Measurements from ENCODE around the gene TIGD3. TPM values are rescaled to one million over a fixed set of nuclear protein-coding genes. Genes with fewer than 3 reads are reported as not detected.

The TIGD3 gene
- total and polyA plus RNA-seq, 2 donors (not counting 3 experiments of a cell fraction or from before 2014, with no cell fraction given), result 0.18 to 0.27 TPM

- Histone ChIP-seq H3K27ac (ENCODE audit: insufficient read depth, low read depth, low read length) (peak overlapping the region; percentile 9), H3K79me2 (ENCODE audit: control insufficient read depth, insufficient read depth, low read length) (peaks cover 69% of the 10 kb centered on the region)
- BruUV-seq (replicated peaks), result no TSS peak
Measured at GRCh38 chr11:65388731-65389130, 34.2 kb downstream of the TIGD3 start.

More at GRCh38 chr11:65388731-65389130, 34.2 kb downstream of the TIGD3 start:
- TF ChIP-seq JUN (IDR thresholded peaks at IDR 0.05; ENCODE audit: borderline replicate concordance, insufficient read depth, insufficient read length, low read depth) (no peak), POLR2AphosphoS5 (IDR thresholded peaks at IDR 0.05; ENCODE audit: insufficient read depth, low read depth, low read length) (no peak), CTCF (IDR thresholded peaks at IDR 0.05; ENCODE audit: extremely low read depth in 1 of 2, insufficient read depth in 1 of 2, low read depth in 1 of 2, low read length in 2 of 2) (no peak), FOS (IDR thresholded peaks at IDR 0.05; ENCODE audit: borderline replicate concordance, insufficient read depth, low read length) (no peak), EZH2 (IDR thresholded peaks at IDR 0.05; ENCODE audit: borderline replicate concordance, low read depth, low read length, severe bottlenecking) (no peak), GATA2 (IDR thresholded peaks at IDR 0.05; ENCODE audit: insufficient read depth, insufficient read length, low read depth, low read length) (no peak)
- dilution Hi-C loops (cut with MboI; ENCODE audit: extremely low pct_ligation_motif_present, low sequenced_read_pairs) (no loop called here), intact Hi-C loops (cut with micrococcal nuclease) (no loop called here)
- FAIRE-seq, result no peak
- Histone ChIP-seq H3K4me1 (ENCODE audit: control insufficient read depth, extremely low read depth, insufficient read depth, low read length) (peaks cover 61% of the 10 kb centered on the region), H3K4me3 (replicated peaks in 1 of 3; ENCODE audit: insufficient read depth in 1 of 3, low read depth in 1 of 3, low read length in 3 of 3) (no peak overlapping the region), H3K9ac (replicated peaks; ENCODE audit: extremely low read depth, insufficient read depth, low read length) (no peak overlapping the region), H3K4me2 (ENCODE audit: insufficient read depth, low read length) (no peak overlapping the region), H4K20me1 (replicated peaks; ENCODE audit: control insufficient read depth, extremely low read depth, insufficient read depth, low read length) (no peaks in the 10 kb centered on the region), H3K9me1 (replicated peaks; ENCODE audit: control insufficient read depth, extremely low read depth, insufficient read depth, low read length) (no peaks in the 10 kb centered on the region), H3K36me3 (ENCODE audit: control insufficient read depth in 2 of 2, extremely low read depth in 1 of 2, insufficient read depth in 2 of 2, low read length in 2 of 2) (peaks cover 3 to 11% of the 10 kb centered on the region in 2 experiments), H2AFZ (ENCODE audit: low read depth, low read length) (no peak overlapping the region), H3K27me3 (ENCODE audit: control insufficient read depth in 2 of 2, insufficient read depth in 2 of 2, low read length in 2 of 2) (no peaks in the 10 kb centered on the region), H3K9me3 (replicated peaks; ENCODE audit: control insufficient read depth, insufficient read depth, low read length) (no peaks in the 10 kb centered on the region)
- no peak for DNase-seq (ENCODE audit: low read depth, low spot score)
- CTCF ChIA-PET, result interaction anchor here (1.0 to 1.5 kb wide), 5 partner anchors 9 to 151 kb away, joined by 4 to 8 read pairs (median 5); no protein-coding TSS in a partner anchor
- POLR2A ChIA-PET, result interaction anchor here (0.7 to 1.0 kb wide), 3 partner anchors 31 to 109 kb away, joined by 3 to 5 read pairs (median 3); partner anchors contain the start of gene NEAT1

All from endothelial cell of umbilical vein (primary cell).